ENCODE data around the gene ASL.
"Not testable (repeated sequence)": the region's sequence is repeated elsewhere in the genome, so short reads cannot be mapped to it uniquely, and the experiment has no call there.

The ASL gene

DNA sequence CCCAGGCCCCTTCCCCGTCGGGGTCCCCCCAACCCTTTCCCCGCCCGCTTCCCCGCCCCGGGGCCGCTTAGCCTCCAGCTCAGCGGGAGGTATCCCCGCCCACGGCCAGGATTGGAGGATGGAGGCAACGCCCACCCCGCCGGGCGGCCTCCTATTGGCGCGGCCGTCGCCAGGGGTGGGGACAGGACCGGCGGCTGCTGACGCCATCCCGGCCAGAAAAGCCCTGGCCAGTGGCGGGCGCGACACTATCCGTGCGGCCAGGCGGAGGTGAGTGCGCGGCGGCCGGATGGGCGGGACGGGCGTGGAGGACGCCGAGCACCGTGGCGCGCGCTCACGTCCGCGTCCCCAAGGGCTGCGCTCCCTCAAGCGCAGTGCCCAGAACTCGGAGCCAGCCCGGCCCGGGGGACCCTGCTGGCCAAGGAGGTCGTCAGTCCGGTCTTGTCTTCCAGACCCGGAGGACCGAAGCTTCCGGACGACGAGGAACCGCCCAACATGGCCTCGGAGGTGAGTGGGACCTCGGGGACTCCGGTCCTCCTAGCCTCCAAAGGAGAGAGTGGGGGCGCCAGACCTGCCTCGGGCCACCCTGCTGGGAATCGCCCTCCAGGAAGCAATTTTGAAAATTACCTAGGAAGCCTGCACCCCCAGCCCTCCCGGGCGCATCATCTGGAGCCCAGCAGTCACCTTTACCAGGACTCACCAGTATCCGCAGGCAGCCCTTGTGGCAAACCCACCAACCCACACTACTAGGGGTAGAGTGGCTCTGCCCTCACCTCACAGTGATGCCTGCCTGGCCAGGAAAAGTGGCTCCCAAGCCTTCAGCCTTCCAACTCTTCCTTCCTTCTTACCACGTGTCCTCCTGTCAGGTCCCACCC is at the start of gene ASL:
ASL (plus strand) TSS at position 230 of the 872 bp plus-strand sequence; CDS start at position 493, 263 bp downstream.
- peak; percentile 21 for DNase-seq

DNA sequence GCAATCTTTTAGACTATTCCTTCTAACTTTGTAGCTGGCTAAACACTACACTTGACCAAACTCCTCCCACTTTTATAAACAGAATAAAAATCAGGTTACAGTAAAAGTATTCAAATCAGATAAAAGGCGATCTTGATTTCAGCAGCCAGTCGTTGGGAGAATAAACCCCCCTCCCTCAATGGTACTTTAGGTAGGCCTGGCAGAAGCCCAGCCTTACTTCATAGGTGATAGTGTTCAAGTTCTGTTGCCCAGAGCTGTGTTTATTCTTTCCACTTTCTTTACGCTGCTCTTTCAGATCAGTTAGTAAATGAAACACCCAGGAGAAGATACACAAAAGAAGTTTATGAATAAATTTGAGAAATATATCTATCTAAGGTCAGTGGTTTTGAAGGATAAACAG is 47.3 kb upstream of the ASL start:
- not testable (repeated sequence) for DNase-seq

- DNase-seq: no peak
These were observed 41.9 kb upstream of the ASL start for GRCh38 chr7:66033471-66034385.

DNA sequence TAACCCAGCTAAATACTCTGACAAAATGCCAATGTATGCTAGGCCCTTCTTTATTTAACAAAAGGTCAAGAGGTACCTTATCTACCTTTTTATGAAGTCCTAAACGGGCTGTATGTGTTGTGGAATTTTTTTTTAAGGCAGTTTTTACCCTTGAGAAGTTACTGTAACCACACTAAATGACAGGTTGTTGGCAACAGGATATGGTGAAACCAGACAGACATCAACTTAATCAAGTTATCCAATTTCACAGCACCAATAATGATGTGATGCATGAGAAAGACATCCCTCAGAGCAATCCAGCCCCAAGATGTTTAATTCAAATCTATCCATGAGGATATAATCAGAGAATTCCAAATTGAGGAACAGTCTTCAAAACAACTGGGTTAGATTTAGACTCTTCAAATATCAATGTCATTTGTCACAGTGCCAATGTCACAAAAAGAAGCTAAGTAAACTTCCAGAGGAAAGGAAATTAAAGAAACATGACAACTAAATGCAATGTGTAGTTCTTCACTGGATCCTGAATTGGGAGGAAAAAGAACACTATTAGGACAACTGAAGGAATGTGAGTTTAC is 41.1 kb upstream of the ASL start:
- DNase-seq: not testable (repeated sequence)

DNA sequence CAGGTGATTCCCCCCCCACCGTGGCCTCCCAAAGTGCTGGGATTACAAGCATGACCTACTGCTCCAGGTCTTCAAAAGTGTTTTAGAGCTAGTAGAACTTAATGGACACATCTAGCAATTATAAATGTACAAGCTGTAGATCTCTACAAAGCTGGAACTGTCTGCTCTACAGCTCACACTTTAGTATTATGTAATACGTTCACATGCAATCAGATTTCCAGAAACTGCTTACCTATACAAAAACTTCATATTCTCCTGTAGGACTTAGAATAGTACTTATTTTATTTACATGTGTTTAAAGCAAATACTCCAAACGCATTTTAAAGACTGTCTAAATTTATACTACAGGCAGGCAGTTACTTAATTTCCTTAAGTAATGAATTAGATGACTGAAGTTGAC is 39.2 kb upstream of the ASL start:
- DNase-seq: no peak

DNA sequence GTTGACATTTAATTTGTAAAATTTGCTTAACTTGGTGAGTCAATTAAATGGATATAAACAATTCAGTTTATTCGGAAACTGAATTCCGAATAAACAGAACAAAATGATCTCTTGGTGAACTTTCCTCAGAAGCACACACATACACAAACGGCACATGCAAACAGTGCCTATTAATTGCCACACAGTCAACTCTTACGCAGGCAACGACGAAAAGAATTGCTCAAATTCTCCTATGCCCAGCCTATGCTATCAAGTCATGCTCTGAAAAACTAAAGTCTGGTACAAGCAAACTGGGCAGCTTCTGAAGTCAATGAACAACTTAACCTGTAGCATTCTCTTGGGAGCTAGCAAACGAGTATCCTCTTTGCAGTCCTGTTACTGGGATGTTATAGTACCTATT is 38.8 kb upstream of the ASL start:
- no peak for DNase-seq

GRCh38 chr7:66039094-66039670 is 36.4 kb upstream of the ASL start:
- no peak for DNase-seq

DNA sequence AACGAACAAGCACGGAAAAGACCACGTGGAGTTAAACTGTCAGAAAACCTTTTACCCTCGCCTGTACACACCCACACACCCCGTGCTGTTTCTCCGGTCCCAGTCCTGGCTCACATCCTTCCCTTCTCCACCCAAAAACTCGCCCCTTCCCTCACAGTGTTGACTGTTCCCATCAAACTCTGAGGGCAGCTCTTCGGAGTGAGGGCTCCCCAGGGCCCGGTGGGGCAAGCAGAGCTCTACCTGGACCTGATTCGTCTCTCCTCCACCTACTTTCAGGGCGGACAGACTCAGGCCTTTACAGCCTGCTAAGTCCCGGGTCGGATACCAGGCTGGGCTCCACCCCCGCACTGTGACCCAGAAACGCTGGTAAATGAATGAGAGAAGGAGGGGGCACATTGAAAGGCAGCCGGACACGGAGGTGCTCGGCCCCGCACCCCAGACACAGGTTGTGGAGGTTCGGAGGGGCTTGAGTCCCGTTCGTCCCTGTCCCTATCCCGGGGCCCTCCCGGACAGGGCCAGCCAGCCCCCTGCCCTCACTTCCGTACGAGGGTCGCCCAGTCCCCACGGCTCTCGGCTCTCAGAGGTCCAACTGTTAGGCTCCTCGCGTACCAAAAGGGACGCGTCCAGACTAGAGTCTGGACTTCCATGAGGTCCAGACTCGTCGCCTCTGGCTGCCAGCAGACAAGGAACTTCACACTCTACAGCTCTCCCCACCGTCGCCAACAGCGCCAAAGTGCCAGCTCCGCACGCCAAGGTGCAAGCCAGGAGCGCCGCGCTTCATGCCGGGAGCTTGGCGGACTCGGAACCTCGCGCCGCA is 31.7 kb upstream of the ASL start:
- DNase-seq: no peak

DNA sequence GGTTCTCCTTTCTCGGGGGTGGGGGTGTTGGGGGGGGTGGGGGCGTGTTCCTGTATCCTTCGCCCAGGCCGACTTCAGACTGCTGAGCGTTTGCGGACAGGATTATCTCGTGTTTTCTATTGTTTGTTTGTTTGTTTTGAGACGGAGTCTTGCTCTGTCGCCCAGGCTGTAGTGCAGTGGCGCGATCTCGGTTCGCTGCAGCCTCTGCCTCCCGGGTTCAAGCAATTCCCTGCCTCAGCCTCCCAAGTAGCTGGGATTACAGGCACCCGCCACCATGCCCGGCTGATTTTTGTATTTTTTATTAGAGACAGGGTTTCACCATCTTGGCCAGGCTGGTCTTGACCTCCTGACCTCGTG is 31.1 kb upstream of the ASL start:
- not testable (repeated sequence) for DNase-seq

- no peak for DNase-seq
These were observed 28.2 kb upstream of the ASL start for GRCh38 chr7:66047426-66047825.

DNA sequence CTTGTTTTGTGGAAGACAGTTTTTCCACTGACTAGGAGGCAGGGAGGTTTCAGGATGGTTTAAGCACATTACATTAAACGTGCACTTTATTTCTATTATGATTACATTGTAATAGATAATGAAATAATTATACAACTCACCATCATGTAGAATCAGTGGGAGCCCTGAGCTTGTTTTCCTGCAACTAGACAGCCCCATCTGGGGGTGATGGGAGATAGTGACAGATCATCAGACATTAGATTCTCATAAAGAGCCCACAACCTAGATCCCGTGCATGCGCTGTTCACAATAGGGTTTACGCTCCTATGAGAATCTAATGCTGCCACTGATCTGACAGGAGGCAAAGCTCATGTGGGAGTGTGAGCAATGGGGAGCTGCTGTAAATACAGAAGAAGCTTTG is 25.7 kb upstream of the ASL start:
- DNase-seq: not testable (repeated sequence)

DNA sequence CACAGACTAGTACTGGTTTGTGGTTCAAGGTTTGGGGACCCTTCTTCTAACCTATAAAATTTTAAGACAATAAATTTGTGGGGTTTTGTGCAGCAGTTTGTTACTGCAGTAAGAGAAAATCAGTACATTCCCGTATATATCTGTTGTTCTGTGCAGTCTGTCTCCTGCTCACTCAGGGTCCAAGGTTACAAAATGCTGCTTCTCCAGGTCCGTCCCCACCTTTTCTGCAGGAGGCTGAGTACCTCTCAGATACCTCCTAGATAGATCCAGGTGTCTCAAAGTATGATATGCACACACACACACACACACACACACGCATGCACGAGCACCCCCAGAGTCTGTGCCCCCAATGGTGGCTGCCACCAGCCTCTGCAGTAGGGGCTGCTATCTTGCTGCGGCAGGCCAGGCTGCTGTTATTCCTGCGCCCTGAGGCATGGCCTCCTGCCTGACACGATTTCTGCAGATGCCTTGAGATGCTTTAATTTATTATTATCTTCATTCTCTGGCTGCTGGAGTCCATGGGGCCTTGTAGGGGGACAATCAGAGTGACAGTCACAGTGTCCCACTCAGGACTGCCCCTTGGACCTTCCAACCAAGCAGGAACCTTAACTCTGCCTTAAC is 25.2 kb upstream of the ASL start:
- DNase-seq: no peak

- DNase-seq: no peak
These were observed 24.6 kb upstream of the ASL start for GRCh38 chr7:66050990-66051448.

DNA sequence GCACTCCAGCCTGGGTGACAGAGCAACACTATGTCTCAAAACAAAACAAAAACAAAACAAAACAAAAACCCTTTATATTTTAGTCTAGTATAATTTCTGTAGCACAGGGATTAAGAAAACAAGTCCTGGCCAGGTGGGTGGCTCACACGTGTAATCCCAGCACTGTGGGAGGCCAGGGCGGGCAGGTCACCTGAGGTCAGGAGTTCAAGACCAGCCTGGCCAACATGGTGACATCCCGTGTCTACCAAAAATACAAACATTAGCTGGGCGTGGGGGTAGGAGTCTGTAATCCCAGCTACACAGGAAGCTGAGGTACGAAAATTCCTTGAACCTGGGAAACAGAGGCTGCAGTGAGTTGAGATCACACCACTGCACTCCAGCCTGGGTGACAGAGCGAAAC is 23.2 kb upstream of the ASL start:
- no peak for DNase-seq

- DNase-seq: no peak
These were observed 21.6 kb upstream of the ASL start for GRCh38 chr7:66054063-66054462.

DNA sequence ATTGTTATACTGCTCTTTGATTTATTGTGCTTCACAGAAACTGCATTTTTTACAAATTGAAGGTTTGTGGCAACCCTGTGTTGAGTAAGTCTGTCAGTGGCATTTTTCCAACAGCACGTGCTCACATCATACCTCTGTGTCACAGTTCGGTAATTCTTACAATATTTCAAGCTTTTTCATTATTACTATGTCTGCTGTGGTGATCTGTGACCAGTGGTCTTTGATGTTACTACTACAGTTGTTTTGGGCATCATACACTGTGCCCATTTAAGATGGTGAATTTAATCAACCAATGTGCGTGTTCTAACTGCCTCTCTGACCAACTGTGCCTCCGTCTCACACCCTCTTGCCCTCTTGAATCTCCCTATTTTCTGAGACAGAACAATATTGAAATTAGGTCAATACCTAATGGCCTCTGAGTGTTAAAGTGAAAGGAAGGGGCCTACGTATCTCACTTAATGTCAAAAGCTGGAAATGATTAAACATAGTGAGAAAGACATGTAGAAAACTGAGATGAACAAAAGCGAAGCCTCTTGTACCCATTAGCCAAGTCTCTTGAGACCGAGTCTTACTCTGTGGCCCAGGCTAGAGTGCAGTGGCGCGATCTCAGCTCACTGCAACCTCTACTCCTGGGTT is 20.2 kb upstream of the ASL start:
- no peak for DNase-seq

DNA sequence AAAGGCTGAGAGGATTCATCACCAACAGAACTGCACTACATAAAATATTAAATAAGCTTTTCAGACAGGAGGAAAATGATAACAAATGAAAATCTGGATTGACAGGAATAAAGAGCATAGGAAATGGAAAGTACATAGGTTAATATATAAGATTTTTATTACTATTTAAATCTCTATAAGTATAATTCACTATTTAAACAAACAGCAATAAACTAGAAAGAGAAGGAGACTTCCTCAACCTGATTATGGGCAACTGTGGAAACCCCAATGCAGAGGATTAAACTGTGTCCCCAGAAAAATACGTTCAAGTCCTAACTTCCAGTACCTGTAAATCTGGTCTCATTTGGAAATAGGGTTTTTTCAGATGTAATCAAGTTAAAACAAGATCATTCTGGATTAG is 14.8 kb upstream of the ASL start:
- no peak for DNase-seq

- no peak for DNase-seq
These were observed 5.9 kb upstream of the ASL start for GRCh38 chr7:66069732-66070131.

DNA sequence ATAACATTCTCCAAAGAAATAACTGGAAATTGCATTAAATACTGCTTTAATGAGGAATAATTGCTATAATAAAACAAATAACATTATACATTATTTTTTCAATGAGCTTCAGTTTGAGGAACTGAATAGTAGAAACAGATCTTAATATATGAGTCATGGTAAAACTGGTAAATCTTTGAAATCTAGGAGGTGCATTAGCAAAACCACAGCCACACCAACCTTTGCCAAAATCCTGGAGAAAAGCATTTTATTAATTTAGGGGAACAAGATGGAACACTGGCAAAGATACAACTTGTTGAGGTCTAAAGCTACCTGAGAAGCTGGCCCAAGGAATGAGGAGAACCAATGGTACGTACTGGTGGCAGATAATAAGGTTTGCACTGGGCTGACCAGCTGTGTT is 5.4 kb upstream of the ASL start:
- DNase-seq: no peak

- DNase-seq: not testable (repeated sequence)
These were observed 3.4 kb upstream of the ASL start for GRCh38 chr7:66072208-66072607.
